ENCODE results near the gene APBB1.

The APBB1 gene

DNA sequence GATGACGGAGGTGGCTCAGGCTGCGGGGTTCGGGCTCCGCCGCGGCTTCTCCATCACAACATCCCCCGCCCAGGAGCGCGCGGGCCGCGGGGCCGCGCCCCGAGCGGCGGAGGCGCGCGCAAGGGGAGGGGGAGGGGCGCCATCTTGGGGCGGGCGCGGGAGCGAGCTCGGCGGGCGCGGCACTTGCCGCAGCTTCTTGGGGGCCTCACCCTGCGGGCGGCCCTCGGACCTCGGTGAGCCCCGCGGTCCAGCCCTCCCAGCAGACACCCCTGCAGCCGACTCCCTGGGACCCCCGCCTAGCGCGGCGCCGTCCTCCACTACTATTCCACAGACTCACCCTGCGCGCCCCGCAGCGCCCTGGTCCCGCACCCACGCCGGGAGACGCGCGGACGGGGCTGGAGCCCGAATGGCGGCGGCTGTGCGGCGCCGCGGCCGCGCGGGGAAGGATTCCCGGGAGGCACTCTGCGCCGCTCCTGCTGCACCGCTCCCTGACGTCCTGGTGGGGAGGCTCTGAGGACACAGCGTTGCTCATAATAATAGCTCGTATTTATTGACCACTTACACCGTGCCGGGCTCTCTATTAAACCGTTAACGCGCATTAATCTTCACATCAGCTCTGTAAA lies at the start of gene APBB1:
APBB1 (minus strand) TSS at position 86 of the 623 bp plus-strand sequence. CDS start 7,747 bp downstream, outside the sequence.
- DNase-seq (ENCODE audit: low spot score), result peak; percentile 72

DNA sequence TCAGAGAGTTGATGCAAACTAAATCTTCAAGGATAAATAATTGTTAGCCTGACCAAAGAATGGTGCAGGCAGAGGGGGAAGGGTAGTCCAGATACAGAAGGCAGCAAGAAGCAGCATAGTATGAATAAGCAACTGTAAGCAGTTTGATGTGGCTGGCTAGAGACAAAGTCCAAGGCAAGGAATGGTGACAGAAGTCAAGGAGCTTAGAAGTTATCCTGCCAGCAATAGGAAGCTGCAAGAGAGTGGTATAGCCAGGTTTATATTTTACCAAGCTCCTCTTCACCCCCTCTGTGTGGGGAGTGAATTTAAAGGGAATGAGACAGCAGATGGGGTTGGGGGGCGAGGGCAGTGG lies 40.2 kb upstream of the APBB1 start:
- no peak for DNase-seq (ENCODE audit: low spot score)

DNA sequence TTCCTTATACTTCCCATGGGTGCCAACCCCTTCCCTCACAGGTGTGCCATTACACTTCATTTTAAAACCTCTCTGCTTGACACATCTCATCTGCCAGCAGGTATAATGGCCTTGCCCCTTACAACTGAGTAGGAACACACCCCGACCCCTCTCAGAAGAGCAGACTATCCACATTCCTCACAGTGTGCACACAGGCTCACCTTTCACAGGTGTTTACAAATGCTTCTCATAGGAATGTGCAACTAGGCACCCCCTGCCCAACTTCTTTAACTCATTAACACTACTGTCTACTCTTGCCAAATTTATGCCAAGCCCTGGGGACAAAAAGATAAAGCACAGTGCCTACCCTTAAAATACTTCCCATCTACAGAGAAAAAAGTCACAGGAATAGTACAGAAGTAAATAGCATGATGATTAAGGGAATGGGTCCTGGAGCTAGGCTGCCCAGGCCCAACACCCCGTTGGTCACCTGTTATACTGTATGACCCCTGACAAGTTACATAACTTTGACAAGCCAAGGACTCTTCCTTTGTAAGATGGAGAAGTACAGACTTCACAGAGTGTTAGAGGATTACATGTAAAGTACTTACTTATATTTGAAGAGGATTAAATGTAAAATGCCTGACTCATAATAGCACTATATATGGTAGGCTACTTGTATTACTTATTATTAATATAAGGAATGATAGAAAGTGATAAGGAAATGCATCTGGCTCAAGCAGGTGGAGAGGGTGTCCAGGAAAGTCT lies 39.6 kb upstream of the APBB1 start:
- no peak for DNase-seq (ENCODE audit: low spot score)

DNA sequence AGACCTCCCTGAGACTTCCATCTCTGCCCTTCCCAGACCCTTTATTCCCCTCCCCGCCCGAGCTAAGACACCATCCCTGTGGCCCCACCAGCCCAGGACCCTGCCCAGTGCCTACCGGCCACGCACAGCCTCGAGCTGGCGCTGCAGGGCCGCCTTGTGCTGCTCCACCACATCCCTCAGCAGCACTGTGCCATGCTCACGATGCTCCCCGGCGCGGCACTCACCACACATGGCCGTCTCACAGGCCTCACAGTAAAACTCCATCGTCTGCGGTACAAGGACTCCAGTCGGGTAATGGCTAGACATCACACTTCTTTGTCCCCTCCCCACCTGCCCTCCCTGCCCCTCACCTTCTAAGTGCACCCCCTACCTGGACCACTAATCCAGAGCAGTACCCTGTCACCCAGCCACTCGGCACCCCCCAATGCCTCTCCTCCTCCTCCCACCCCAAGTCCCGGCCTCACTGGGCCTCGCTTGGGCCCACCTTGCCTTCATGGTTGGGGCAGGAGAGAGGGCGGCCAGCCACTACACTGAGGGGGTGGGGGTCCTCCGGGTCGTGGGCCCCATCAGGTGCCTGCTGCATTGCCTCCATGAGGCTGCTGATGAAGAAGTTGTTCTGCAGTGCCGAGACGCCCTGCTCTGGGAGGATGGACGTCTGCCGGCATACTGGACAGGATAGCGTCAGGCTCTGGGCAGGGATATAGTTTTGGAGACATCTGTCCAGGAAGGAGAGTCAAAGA lies 38.9 kb upstream of the APBB1 start:
- DNase-seq (ENCODE audit: low spot score), result no peak

DNA sequence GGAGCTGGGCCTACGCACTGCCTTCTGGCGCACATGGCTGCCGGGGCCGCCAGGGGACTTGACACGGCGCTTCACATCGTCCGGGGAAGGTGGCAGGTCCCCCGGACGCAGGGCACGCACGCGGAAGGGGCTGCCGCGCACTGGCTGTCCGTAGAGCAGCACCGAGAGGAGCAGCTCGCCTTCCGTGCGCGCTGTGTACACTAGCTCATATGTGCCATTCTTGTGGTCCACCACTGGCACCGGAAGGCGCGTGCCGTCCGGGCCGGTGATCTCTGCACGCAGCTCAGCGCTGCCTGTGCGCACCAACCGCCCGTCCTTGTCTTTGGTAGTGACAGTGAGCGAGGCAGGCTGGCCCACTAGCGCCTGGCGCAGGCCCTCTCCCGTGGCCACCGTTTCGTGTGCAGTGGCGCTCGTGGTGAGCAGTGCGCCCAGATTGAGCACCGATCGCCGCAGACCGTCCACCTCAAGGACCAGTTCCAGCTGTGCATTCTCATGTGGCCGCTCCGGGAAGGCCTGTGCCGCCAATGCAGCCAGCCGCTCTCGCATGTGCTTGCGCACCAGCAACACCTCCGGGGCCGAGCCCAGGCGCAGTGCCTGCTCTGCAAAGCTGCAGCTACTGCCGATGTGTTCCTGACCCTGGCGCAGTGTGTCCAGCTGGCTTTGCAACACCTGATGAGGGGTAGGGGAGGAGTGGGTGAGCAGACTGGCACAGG lies 37.6 kb upstream of the APBB1 start:
- no peak for DNase-seq (ENCODE audit: low spot score)

DNA sequence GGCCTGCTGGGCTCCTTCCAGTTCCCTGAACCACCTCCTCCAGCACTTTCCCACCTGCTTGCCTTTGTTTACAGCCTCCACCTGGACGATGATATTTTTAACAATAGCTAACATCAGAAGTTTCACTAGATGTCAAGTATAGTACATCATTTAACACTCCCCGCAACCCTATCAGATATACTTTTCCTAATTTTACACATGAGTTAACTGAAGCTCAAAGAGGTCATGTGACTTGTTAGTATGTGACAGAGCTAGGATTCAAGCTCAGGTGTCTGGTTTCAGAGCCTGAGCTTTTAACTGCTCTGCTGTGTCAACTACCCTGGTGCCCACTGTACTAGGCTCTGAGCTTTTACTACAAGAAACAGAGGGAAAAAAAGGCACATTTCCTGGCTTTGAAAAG lies 36.2 kb upstream of the APBB1 start:
- no peak for DNase-seq (ENCODE audit: low spot score)

DNA sequence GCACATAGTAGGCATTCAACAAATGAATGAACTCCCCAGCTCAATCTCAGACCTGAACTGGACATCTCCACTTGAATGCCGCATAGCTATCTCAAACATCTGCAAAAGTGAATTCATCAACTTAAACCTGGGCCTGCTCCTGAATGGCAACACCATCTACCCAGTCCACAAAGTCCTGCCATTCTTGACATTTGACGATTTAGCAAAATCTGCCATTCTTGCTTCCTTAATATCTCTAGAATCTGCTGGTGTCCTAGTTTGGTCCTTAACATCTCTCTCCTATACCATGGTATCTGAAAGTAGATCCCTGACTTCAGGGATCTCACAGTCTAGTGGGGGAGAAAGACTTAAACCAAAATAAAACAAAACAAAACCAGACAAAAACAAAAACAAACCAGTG lies 34.3 kb upstream of the APBB1 start:
- DNase-seq (ENCODE audit: low spot score), result no peak

DNA sequence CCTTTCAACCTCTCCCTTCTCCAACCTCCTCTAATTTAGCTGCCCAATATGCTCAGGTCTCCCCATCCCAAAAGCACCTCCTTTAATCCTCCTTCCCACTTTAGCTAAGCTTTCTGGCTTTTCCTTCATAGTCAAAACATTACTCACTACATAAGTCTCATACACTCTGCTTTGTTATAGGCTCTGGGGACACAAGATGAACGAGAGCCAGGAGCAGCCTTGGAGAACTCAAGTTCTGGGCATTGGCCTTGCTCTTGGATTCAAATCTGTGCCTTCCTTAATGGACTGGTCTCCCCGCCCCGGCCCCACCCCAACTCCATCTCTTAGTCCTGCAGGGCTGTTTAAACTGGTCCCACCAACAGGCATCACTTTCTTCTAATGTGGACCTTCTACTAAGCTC lies 33.3 kb upstream of the APBB1 start:
- no peak for DNase-seq (ENCODE audit: low spot score)

DNA sequence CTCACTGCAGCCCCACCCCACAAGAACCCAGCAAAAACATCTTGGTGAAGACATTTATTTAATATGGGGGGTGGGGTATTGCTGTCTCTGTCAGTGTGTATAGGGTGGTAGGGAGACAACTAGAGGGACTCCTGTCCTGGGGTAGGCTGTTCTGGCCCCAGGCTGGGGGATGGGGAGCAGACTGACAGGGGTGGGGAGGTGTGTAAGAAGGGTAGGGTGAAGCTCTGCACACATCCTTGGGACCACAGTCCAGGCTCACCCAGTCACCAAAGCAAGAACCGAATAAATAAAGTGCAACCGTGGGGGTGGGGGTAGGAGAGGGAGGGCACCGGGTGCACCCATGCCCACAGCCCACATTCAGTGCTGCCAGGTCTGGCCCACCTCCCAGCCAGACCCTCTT lies 29.7 kb upstream of the APBB1 start:
- DNase-seq (ENCODE audit: low spot score), result no peak

DNA sequence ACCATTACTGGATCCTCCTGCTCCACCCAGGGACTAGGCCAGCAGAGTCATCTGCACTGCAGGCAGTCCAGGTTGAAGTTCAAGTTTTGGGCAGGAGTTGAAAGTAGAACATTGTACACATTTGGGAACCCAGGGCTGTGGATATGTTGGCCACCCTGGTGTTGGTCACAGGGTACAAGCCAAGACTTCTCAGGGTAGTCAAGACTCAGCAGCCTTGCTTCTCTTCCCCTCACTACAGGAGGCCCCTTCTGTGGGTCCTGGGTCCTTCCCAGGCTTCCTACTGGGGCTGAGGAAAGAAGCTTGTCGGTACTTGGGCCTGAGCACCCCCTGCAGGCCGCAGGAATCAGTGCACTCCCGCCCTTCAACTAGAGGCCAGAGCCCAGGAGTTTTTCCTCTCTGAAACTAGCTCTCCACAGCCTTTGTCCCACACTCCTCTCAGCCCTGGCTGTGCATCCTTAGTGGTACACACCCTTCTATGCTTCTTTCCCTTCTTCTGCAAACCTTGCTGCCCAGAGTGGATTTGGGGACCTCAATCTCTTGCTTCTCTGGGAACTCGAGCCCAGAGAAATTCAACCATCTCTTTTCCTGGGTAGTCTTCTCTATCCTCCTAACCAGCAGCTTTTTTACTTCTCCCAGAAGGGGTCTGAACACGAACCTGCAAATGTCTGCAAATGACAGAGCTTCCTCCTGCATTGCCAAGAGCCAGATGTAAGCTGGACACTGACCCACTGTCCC lies 24.5 kb upstream of the APBB1 start:
- DNase-seq (ENCODE audit: low spot score), result peak; percentile 56

DNA sequence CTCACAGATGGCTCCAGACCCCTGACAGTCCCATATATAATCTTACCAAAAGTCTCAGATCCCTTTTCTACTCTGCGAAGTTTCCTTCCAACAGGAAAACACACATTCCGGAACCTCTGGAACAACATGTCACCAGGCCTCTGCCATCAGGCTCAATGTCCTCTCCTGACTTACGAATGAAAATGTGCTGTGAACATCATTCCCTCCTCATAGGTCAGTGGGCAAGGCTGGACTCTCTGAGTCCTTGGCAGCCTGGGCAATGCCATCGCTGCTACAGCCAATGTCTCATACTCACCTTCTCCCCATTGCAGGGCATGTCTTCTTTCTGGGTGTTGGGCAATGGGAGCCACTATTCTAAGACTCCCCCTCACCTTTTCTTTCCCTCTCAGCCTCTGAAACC lies 23.5 kb upstream of the APBB1 start:
- no peak for DNase-seq (ENCODE audit: low spot score)

DNA sequence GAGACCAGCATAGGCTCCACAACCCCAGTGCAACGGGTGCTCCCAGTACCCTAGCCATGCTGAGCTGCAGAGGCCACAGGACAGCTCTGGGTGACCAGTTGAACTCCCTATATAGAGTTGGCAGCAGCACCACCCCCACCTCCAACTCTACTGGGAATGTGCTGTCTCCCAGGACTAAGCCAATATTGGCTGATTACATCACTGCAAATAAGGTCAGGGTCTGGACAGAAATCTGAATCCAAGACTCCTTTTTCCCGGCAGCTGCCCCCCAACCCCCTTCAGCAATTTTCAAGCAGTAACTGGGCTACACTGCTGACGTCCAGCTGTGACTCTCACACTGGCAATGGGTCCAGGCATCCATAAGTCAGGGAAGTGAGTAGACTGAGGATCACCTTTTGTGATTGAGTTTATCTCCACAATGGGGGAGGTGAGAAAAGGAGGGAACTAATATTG lies 22.0 kb upstream of the APBB1 start, which contains the start of gene HPX:
HPX (minus strand) TSS at position 82 of the 453 bp plus-strand sequence; CDS start at position 58, 24 bp downstream.
- no peak for DNase-seq (ENCODE audit: low spot score)

DNA sequence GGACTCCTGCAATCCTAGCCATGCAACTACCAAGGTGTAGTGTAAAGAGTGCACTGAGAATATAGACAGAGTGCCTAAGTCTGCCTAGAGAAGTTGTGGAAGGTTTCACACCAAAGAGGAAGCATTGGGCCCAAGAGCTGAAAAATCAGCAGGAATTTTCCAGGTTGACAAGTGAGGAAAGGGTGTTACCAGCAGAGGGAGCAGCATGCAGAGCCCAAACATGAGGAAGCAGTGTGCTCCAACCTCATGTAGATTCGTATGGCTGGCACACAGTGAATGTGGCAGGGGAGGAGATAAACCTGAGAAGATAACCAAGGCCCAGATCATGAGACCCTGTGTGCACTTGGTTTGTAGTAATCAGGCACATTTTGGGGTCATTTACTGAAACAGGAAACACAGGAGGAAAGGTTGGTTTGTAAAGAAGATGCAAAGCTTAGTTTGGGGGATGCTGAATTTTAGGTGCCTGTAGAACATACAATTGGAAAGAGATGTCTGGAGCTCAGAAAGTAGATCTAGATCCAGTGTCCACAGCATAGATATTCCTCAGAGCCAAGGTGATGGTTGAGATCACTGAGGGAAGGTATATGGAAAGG lies 20.2 kb upstream of the APBB1 start:
- DNase-seq (ENCODE audit: low spot score), result peak; percentile 44

DNA sequence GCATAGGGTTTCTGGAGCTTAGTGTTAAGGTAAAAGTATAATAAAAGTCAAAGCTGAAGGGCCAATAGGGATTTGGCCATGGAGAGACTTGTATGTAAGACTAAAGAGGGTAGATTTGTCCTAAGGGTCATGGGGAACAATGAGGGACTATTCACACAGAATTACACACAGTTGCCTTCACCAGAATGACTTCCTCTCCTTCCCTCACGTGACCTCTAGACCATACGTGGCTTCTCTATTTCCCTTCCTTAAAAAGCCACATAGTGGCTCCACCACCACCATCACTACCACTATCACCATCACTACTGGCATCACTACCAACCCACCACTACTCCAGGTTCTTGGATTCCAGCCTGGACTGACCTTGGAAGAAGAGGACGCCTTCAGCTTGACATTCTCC lies 19.1 kb upstream of the APBB1 start:
- DNase-seq (ENCODE audit: low spot score), result peak; percentile 13

DNA sequence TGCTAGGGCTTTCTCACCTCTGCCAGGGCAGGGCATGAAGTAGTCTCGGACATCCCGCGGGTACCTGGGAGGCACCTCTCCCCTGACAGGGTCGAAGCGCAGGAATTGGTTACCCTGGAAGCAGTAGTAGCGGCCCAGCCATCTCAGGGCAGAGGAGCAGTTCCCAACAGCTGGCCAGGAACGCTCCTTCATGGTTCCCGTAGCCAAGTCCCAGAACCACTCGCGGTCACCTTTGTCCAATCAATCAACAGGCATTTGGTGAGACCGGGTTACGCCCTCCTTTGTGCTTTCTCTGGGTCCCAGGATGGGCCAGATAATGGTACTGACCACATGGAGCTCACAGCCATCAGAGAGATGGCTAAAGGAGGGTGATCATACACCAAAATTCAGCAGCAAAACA lies 18.5 kb upstream of the APBB1 start:
- no peak for DNase-seq (ENCODE audit: low spot score)

DNA sequence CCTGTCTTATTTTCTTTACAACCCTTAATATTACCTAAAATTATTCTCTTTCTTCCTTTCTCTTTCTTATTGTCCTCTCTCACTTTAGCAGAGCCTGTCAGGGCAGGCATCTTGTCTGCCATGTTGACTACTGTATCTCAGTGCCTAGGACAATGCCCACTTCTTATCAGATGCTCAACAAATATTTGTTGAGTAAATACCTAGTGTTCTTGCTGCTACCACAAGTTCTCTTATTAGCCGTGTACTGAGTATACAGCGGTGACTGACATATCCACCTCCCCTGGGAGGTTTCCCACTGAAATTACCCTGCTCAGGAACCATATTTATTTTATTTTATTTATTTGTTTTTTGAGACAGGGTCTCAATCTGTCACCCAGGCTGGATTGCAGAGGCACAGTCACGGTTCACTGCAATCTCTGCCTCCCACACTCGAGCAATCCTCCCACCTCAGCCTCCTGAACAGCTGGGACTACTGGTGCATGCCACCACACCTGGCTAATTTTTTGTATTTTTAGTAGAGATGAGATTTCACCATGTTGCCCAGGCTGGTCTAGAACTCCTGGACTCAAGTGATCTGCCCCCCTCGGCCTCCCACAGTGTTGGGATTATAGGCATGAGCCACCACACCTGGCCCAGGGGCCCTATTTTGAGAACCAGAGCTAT lies 15.2 kb upstream of the APBB1 start:
- DNase-seq (ENCODE audit: low spot score), result no peak

DNA sequence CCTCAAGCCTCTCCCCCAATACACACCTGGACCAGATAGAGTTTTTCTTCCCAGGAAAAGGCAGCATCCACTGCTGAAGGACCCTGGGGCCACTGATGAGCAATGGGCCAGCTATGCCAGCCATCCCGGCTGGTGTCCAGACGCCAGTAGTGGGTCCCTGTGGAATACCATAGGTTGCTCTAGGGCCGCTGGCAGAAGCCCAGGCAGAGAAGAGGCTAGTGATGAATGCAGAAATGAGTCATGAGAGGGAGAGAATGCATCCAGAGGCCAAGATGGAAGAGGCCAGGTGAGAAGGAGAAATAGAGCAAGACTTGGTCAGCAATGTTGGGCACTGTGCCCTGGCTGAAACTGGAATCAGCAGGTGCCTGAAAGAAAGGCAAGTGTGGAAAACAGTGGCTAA lies 13.0 kb upstream of the APBB1 start:
- DNase-seq (ENCODE audit: low spot score), result no peak

DNA sequence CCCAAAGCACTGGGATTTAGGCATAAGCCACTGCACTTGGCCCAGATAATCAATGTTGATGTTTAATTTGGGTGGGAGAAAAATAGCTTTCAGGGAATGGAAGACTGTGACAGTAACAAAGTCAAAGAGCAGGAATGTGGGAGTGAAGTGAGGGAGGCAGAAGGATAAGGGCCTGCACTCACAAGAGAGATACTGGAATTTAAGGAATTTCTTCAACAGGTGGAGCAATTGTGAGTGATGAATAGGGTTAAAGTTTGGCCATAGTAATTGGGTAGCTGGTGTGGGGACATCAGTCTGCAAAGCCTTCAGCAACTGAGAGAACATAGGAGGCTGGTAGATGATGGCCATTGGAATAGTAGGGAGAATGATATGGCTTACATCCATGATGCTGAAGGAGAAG lies 8.6 kb upstream of the APBB1 start:
- DNase-seq (ENCODE audit: low spot score), result no peak

DNA sequence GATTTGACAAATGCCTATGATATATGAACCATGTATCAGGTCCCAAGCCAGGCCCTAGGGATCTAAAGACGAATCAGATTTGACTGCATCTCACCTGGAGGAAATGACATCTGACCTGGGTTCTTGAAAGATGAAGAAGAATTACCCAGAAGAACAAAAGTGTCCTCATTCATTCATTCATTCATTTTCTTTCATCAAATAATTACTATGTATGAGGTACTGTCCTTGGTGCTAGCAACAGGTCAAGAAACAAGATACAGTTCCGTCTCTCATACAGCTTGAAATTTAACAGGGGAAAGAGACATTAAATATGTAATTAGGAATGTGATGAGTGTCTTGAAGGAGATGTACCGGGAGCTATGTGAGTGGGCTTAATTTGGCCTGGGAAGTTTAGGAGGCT lies 1.8 kb upstream of the APBB1 start:
- no peak for DNase-seq (ENCODE audit: low spot score)

DNA sequence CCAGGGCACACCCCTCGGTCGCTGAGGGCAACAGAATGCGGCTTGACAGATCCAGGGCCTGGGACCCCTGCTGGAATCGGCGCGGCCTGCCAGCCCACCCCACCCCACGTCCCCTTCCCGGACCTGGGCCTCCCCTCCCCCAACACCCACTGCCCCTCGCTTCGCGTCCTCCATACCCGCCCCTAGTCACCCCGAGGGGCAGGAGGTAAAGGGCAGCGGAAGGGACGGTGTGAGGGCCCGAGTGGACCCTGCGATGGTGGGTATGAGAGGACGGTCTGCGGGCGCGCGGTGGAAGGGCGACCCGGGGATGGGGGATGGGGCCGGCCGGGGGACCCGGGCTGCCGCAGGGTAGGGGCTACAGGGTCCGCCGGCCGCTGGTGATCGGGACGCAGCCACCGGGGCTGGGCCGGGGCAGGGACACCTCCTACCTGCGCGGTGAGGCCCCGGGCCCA lies 311 bp downstream of the APBB1 start:
- DNase-seq (ENCODE audit: low spot score), result no peak
